NCI-H2196 (cell line): ENCODE data around the gene ETS2.

Experiments used
- DNase-seq: peaks from one replicate; lab custom pipeline; 2025; ENCODE audit not compliant: unreplicated experiment; lab: John Stamatoyannopoulos, UW

ETS2 gene

GRCh38 chr21:38800924-38801744 is 4.6 kb upstream of the ETS2 start:
- no peak for DNase-seq

DNA sequence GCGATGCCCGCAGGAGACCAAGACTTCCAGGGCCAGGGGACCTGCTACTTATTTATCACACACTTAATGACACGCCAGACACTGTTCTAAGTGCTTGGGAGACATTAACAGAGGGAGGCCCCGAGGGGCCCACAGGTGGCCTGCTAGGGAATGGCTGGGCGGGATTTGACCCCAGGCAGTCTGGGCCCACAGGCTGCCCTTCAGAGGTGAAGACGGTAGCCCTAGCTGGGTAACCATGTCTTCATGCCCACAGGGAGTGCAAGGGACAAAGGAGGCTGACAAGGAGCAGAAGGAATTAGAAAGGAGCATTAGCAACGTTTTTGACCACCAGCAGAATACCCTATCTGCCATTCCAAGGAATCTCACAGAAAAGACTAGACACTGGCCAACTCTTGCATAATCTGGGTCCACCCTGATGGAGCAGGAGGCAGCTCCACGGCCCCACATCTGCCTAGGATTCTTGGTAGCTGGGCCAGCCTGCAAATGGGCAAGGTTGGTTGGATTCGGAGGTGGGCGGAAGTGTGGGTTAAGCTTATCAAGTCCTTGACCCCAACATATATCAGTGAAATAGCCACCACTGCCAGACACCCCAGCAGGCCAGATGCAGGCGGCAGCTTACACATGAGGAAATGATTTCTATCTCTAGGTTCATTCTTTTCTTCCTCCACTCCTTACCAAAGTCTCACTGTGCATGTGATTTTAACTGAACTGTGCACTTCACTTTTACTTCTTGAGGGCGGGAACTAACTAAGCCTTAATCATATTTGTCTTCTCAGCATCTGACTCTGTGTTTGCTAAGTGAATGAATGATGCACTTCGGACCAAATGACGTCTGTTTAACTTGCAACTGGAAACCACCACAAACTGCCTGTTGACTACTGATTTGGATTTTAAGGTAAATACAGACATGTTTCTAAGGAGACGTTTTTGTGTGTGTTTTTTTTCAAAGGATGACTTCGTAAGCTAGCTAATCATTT is 3.4 kb upstream of the ETS2 start:
- peak; percentile 54 for DNase-seq

DNA sequence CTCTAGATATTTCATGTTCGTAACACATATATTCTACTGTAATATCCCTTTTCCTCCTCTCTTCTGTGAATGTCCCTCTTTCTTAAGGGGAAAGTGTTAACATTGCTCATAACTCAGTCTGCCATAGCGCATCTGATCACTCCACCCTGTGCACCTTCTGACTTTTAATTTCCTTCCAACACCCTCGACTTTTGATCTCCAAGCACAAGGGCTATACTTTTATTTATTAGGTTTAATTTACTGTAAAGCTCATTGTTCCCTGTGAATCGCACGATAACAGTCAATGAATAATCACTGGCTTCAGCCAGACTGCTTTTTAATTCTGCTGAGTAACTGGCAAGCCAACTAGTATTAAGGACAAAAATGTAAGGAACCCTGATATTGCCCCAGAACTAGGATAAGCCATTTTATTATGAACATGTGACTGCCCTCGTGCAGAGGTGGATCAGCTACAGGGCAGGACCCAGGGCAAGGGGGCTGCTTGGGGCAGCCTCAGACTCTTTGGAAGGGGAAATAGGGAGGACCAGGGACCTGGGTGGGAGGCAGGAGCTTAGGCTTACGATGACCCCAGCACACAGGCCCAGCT is 2.6 kb upstream of the ETS2 start:
- DNase-seq = no peak

DNA sequence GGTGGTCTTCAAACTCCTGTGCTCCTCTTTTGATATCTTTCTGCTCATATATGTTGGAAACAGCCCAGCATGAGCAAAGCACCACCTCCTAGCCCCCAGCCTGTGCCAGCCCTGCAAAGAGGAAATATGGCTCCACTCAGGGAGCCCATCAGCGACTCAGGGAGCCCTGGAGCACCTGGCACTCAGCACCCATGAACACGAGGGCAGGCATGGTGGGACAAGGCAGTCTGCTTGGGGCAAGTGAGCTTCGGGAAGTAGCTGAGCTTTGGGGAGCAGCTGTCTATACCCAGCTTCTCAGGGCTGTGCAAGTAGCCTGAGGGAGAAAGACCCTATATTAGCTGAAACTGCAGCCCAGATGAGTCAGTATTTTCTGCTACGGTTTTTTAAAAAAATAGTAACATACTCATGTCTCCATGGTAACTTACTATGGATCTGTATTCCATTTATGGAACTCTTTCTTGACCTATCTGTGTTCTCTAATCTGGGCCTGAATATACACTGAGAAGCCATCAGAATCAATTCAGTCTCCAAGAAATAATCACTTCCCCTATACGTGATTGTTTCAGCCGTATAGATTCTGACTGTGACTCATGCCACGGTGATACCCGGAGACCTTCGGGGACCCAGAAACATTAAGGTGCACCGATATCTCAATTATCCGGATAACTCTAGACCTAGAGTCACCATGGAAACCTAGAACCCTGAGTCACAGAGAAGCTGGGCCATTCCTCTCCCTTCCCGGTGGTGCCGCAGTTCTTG is 1.5 kb upstream of the ETS2 start:
- DNase-seq = no peak

DNA sequence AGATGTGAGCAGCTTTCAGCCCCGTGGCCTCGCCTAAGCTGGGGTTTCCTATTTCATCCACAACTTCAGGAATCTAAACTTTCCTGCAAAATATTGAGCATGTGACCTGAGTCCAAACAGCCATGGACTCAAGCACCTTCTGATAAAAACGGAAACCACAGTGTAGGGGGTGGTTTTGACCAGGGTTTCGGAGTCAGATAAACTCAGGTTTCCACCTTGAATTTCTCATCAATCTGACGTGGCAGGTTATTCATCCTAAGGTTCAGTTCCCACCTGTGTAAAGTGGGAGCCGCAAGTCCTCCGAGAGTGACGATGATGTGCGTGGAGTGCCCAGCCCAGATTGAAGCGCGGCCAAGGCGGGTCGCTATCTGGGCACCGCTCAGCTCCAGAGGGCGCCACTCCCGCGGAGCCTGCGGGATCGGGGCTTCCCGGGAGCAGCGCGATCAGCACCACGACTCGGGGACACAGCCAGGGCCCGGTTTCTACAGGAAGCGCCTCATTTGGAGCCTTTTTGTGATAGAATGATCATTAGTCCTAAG is 871 bp upstream of the ETS2 start:
- DNase-seq = peak; percentile 70

DNA sequence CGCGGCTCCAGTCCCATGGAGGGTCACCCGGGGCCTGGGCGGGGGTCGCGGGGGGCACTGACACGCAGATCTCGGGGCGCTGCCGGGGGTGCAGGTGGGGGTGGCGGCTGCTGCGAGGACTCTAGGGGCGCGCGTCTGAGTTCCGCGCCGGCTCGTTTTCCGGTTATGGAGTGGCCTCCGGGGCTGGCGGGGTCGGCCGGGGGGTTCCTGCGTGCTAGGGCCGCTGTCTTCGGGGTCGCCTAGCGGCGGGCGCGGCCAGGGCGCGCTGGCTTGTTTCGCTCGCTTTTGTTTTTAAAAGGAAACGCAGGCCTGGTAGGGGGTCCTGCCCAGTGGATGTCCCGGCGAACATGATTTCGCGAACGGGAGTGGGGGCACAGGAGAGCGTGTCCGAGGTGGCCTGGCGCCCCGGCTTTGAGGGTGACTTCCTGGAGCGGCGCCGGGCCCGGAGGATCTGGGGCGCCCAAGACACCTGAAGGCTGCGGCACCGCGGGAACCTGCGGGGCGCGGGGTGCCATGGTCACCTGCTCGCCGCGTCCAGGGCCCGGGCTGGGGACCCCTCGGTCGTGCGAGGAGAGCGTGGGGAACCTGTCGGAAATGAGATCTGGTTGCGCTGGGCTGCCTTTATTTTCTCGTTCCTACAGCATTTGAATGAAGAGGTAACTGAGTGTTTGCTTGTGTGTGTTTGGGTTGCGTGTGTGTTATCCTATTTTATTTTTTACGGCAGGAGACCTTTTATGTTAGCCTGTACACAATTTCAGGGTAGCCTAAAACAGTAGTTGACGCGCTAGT is 618 bp downstream of the ETS2 start:
- DNase-seq = no peak

DNA sequence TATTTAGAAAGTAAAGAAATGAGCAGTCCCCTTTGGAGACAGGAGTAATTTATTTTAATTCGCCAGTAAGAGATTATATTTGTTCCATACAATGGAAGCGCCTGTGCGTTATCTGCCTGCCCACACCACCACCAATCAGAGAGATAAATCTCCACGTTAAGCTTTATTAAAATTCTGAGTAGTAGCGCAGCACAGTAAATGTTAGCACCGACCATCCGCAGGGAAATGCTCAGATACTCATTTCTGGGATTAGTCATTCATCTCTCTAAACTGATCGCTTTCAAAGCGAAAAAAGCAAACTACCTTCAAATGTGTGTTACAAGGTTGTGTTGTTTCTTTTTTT is 1.2 kb downstream of the ETS2 start:
- DNase-seq = no peak

DNA sequence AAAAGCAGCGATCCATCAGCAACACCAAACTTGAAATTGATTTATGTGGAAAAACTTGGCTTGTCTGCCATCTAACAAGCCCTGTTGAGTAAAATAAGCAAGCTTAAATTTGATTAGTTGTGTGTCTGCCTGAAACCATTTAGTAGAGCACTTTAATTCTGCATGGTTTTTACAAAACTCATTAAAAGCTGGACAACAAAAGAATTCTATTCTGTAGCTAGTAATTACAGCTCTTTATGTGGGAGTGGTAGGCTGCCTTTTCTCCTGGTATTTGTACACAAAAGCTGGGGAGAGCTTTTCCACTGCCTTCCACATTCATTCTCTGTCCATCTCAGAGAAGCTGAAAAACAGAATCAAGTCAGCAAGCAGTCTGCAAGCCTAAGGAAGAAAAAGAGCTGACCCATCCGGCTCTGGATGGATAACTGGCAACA is 1.7 kb downstream of the ETS2 start:
- no peak for DNase-seq

DNA sequence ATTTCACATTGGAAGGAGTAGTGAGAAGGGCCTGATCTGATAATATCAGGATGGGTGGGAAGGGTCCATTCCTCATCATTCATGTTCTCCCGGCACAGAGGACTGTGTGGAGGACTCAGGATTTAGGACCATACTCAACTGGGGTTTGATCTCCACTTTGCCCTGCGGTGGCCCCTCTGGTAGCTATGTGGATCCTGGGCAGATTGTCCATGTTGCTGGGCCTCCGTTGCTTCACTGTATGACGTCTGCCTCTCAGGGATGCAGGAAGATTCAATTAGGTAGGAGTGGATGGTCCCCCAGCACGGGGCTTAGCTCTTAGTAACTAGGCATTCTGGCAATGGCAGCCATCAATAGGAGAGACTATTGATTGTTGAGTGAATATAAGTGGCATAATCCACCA is 2.3 kb downstream of the ETS2 start:
- DNase-seq = no peak

DNA sequence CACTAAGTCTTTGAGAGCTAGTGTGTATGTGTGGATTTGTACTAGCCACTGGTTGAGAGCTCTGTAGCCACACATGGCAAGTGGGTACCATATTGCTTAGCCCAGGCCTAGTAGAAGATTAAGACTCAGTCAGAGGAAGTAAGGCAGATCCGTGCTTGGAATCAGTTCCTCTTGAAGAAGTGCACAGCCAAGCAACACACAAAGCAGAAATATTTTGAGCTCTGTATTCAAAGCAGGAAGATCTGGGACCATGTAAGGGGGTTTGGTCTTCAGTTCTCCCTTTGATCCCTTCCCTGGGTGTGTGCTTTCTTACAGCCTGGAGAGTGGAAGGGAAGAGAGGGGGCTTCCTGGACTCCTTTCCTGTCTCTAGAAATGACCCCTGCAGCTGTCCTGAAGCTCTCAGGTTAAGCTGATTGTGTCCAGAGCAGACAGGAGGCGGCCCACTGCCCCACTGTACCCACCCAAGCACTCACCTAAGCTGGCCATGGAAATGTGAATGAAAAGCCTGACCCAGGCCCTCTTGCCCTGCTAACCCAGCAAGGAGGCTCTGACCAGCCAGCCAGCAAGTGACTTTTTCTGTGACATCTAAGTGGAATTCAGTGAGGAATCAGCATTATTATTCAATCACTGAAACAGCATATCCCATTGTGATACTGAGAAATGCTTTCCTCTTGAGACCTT is 3.6 kb downstream of the ETS2 start:
- DNase-seq = no peak

- DNase-seq = no peak
Observed at GRCh38 chr21:38810034-38810825, 4.5 kb downstream of the ETS2 start.

DNA sequence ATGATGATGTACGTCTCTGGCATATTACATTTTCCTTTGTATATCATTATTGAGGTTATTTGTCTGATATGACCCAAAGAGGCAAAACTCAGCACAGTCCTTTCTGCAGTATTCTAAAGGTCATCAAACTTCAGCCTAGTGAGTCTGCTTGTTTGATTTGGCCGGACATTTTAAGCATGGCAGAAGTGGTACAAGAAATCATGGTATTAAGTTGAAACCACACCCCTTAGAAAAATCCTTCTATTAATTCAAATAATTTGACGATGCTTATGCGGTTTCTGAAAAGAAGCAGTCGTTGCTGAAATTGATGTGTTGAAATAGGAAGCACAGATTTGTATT is 5.1 kb downstream of the ETS2 start:
- DNase-seq = no peak

DNA sequence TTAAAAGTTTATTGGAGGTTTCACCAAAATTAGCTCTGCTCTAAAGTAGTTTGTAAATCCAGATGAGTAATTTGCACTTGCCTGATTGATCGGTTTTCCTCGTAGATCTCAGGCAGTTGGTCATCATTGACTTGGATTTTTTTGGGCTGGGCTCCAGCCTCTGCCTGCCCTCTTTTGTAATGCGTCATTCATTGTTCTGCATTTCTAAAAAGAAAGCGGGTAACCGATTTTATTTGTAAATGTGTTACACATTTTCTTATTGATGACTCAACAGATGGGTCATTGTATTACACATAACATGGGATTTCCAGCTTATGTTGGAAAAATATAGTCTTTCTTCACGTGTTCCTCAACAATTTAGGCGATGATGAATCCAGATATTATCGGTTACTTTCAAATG is 5.5 kb downstream of the ETS2 start:
- DNase-seq = no peak

DNA sequence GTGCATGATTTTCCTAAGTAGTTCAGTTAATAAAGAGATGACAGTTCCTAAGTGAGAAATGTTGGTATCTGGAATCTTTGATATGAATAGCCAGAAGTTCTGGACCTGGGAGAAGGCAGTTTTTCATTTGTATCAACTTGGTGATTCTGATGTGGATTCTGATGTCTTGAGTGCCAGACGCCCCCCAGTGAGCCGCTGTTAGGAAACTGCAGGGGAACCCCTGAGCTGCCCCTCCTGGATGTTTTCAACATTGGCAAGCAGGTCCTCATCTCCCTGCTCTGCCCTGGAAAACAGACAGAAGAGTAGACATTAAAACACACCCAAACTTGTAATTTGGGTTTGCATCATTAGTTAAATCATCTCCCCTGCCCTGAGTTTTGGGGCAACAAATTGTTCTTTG is 7.4 kb downstream of the ETS2 start:
- no peak for DNase-seq

- peak; percentile 27 for DNase-seq
Observed at GRCh38 chr21:38813547-38813946, 7.8 kb downstream of the ETS2 start.

GRCh38 chr21:38814126-38815059 is 8.7 kb downstream of the ETS2 start:
- DNase-seq = no peak

DNA sequence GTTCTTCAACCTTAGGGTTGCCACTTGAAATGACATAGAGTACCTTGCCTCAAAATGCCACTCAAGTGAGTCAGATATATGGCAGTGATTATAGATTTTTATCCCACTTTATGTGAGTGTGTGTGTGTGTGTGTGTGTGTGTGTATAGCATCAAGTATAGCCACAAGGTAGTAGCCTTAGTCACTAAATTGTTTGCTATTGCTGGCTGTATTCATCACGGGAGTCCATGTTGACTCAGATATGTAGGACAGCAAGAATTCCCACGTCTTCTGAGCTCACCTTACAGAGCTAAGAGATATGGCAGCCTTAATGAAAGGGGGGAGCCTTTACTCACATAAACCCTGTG is 9.3 kb downstream of the ETS2 start:
- DNase-seq = no peak
